Neuronal stem cell (in vitro differentiated cells): Measurements from ENCODE around the gene MEG3.

Experiments used
- DNase-seq: peaks from one replicate; pipeline ENCODE4 v3.0.0-alpha.2; 2013; ENCODE audit warnings: low spot score
- H2AFZ ChIP-seq: one replicate; pipeline ENCODE4 v1.6.1; 2013; ENCODE audit warnings: mild to moderate bottlenecking, low read length, inconsistent platforms
- H2AK5ac ChIP-seq: 2 replicates; pipeline ENCODE4 v1.6.1; 2013; ENCODE audit warnings: low read depth, mild to moderate bottlenecking, inconsistent platforms, low read length, moderate library complexity, mixed read lengths
- H2BK120ac ChIP-seq: 2 replicates; pipeline ENCODE4 v1.6.1; 2013; ENCODE audit warnings: low read depth, mild to moderate bottlenecking, inconsistent platforms, low read length, moderate library complexity, mixed read lengths
- H2BK12ac ChIP-seq: one replicate; pipeline ENCODE4 v1.6.1; 2013; ENCODE audit warnings: low read length, inconsistent platforms
- H2BK15ac ChIP-seq: 2 replicates; pipeline ENCODE4 v1.6.1; 2013; ENCODE audit warnings: mild to moderate bottlenecking, low read length, inconsistent platforms, mixed read lengths
- H2BK5ac ChIP-seq: one replicate; pipeline ENCODE4 v1.6.1; 2013; ENCODE audit warnings: inconsistent platforms, mild to moderate bottlenecking, low read length, moderate library complexity
- H3K14ac ChIP-seq: one replicate; pipeline ENCODE4 v1.6.1; 2013; ENCODE audit warnings: low read length, inconsistent platforms
- H3K18ac ChIP-seq: 2 replicates; pipeline ENCODE4 v1.6.1; 2013; ENCODE audit warnings: low read length, inconsistent platforms
- H3K23ac ChIP-seq: 2 replicates; pipeline ENCODE4 v1.6.1; 2013; ENCODE audit warnings: low read depth, mild to moderate bottlenecking, mixed read lengths, low read length, inconsistent platforms; ENCODE audit not compliant: poor library complexity
- H3K27ac ChIP-seq: replicated peaks from 3 replicates; pipeline ENCODE4 v1.5.1; 2013; ENCODE audit warnings: low read length, inconsistent platforms
- H3K27me3 ChIP-seq, 3 experiments: 2 replicates each; pipeline ENCODE4 v1.6.1; 2013; ENCODE audit warnings: low read length in 3 of 3, mild to moderate bottlenecking in 2 of 3, inconsistent platforms in 1 of 3, low read depth in 1 of 3, mixed read lengths in 1 of 3, moderate library complexity in 1 of 3; ENCODE audit not compliant: control insufficient read depth in 3 of 3, insufficient read depth in 3 of 3
- H3K36me3 ChIP-seq, 2 donors: replicated peaks in 1 of 2; 2 replicates each; pipeline ENCODE4 v1.6.1; 2013; ENCODE audit warnings: low read length in 2 of 2; ENCODE audit not compliant: control insufficient read depth in 2 of 2, insufficient read depth in 2 of 2
- H3K4ac ChIP-seq: 2 replicates; pipeline ENCODE4 v1.6.1; 2013; ENCODE audit warnings: inconsistent platforms, mild to moderate bottlenecking, low read length, moderate library complexity
- H3K4me1 ChIP-seq, 2 donors: 1 replicate in 1 of 2; 2 replicates in 1 of 2; pipeline ENCODE4 v1.6.1; 2013; ENCODE audit warnings: low read length in 2 of 2, low read depth in 1 of 2; ENCODE audit not compliant: control insufficient read depth in 2 of 2, insufficient read depth in 1 of 2
- H3K4me2 ChIP-seq: one replicate; pipeline ENCODE4 v1.6.1; 2013; ENCODE audit warnings: mild to moderate bottlenecking, low read length, inconsistent platforms; ENCODE audit not compliant: insufficient read depth, poor library complexity, severe bottlenecking
- H3K4me3 ChIP-seq, 2 donors: 2 replicates each; pipeline ENCODE4 v1.5.1; 2013; ENCODE audit warnings: low read length in 2 of 2, mild to moderate bottlenecking in 2 of 2, inconsistent platforms in 1 of 2, moderate library complexity in 1 of 2
- H3K79me1 ChIP-seq: one replicate; pipeline ENCODE4 v1.6.1; 2013; ENCODE audit warnings: low read depth, mild to moderate bottlenecking, inconsistent platforms, low read length, moderate library complexity
- H3K9ac ChIP-seq: one replicate; pipeline ENCODE4 v1.6.1; 2013; ENCODE audit warnings: mild to moderate bottlenecking, low read depth, low read length, inconsistent platforms; ENCODE audit not compliant: poor library complexity
- H3K9me3 ChIP-seq, 2 donors: replicated peaks in 1 of 2; 2 replicates each; pipeline versions ENCODE3 to v1.6.1; 2013; ENCODE audit warnings: low read length in 2 of 2, mild to moderate bottlenecking in 2 of 2, inconsistent platforms in 1 of 2, low read depth in 1 of 2, mixed read lengths in 1 of 2, moderate library complexity in 1 of 2; ENCODE audit not compliant: control insufficient read depth in 2 of 2, insufficient read depth in 1 of 2
- H4K8ac ChIP-seq: one replicate; pipeline ENCODE4 v1.6.1; 2013; ENCODE audit warnings: low read depth, mild to moderate bottlenecking, inconsistent platforms, low read length, moderate library complexity
- H4K91ac ChIP-seq: one replicate; pipeline ENCODE4 v1.6.1; 2013; ENCODE audit warnings: low read length, low read depth, mild to moderate bottlenecking, inconsistent platforms; ENCODE audit not compliant: poor library complexity
- WGBS, 2 donors: extraction: QIAGEN DNeasy Blood & Tissue Kit; methylation state at CpG; one replicate each; pipeline ENCODE4 v1.1.7; 2013; ENCODE audit warnings: missing lambda C conversion rate in 2 of 2, mixed read lengths in 1 of 2; ENCODE audit not compliant: insufficient read length in 2 of 2, insufficient replicate concordance in 1 of 2; ENCODE audit errors: extremely low coverage in 2 of 2; 5-methylcytosine and 5-hydroxymethylcytosine counted together

The MEG3 gene

DNA sequence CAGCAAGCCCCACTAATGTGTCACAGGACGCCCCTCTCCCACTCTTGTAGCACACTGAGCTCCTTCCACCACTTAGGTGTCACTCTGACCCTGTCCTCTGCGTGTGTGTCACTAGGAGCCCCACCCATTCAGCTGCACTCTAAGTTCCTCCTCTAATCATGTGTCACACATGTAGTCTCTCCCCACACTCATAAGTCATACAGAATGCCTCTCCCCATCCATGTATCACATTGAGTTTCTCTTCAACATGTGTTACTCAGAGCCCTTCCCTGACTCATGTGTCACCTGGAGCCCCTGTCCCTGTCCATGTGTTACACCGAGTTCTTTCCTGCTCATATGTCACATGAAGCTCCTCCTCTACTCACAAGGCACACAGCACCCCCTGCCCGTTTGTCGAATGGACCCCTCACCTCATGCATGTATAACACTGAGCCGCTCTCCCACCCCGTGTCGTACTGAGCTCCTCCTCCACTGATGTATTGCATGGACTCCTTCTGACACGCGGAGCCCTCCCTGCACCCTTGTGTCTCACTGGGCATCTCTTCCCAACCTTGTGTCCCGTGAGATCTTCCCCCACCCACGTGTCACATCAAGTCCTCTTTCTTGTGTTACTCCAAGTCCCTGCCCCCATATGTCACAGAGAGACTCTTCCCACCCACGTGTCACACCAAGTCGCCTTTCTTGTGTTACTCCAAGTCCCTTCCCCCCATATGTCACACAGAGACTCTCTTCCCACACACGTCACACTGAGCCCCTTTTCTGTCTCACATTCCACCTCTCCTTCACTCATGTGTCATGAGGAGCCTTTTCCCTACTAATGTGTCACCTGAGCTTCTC, 46.6 kb downstream of the MEG3 start:
- Histone ChIP-seq H2BK120ac (no peak overlapping the region), H2AFZ (no peak overlapping the region), H2BK12ac (peak overlapping the region; percentile 4), H3K18ac (peak overlapping the region; percentile 68), H3K4ac (peak overlapping the region; percentile 14), H3K4me3 (no peak overlapping the region), H3K9me3 (peaks cover 0 to 2% of the 10 kb centered on the region in 2 donors), H4K8ac (no peak overlapping the region), H2BK5ac (no peak overlapping the region), H3K36me3 (no peaks in the 10 kb centered on the region), H4K91ac (no peak overlapping the region), H3K79me1 (no peaks in the 10 kb centered on the region), H2AK5ac (peak overlapping the region; percentile 41), H3K27ac (no peak overlapping the region), H3K4me1 (peaks cover 0 to 4% of the 10 kb centered on the region in 2 donors), H3K27me3 (peaks cover 0 to 4% (median 0%) of the 10 kb centered on the region in 3 experiments), H3K9ac (no peak overlapping the region), H3K23ac (no peak overlapping the region), H2BK15ac (peak overlapping the region; percentile 96), H3K14ac (no peak overlapping the region), H3K4me2 (no peak overlapping the region)
- DNase-seq = no peak
- WGBS, 2 donors = no CpG with 5 or more reads among the region's 15 CpGs

DNA sequence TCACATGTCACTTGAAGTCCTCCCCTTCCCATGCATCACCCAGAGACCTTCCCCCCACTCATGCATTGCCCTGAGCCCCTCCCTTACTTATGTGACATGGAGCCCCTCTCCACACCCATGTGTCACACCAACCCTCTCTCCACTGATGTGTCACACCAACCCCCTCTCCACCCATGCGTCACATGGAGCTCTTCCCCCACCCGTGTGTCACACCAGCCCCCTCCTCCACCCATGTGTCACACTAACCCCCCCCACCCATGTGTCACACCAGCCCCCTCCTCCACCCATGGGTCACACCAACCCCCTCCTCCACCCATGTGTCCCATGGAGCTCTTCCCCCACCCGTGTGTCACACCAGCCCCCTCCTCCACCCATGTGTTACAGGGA, 47.2 kb downstream of the MEG3 start:
- Histone ChIP-seq H3K4ac (no peak overlapping the region), H3K14ac (no peak overlapping the region), H2AK5ac (peak overlapping the region; percentile 41), H3K18ac (no peak overlapping the region), H2BK120ac (no peak overlapping the region), H3K4me3 (no peak overlapping the region), H2BK5ac (no peak overlapping the region), H4K91ac (no peak overlapping the region), H3K23ac (no peak overlapping the region), H3K4me2 (no peak overlapping the region), H3K9me3 (peaks cover 0 to 2% of the 10 kb centered on the region in 2 donors), H3K4me1 (peaks cover 0 to 4% of the 10 kb centered on the region in 2 donors), H2AFZ (no peak overlapping the region), H3K27me3 (peaks cover 0 to 4% (median 0%) of the 10 kb centered on the region in 3 experiments), H3K36me3 (no peaks in the 10 kb centered on the region), H2BK15ac (no peak overlapping the region), H3K79me1 (no peaks in the 10 kb centered on the region), H2BK12ac (no peak overlapping the region), H3K9ac (no peak overlapping the region), H3K27ac (no peak overlapping the region), H4K8ac (no peak overlapping the region)
- no CpG with 5 or more reads among the region's 3 CpGs for WGBS, 2 donors
- DNase-seq = no peak

DNA sequence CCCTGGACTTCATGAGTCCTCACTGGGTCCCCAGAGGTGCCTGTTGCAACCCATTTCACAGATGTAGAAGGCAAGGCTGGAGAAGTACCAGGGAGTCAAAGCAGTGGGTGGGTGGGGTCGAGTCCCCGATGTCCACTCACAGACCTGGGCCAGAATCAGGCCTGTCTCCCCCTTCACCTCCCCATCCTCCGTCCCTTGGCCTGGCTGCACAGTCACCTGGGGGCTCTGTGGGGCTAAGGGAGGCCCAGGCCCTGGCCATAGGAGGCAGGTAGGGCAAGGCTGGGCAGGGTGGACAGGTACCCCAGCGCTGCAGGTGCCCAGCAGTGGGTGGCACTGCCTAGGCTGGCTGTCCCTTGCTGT, 48.1 kb downstream of the MEG3 start:
- Histone ChIP-seq H3K9me3 (peaks cover 0 to 2% of the 10 kb centered on the region in 2 donors), H2BK12ac (no peak overlapping the region)
- no CpG with 5 or more reads among the region's 4 CpGs for WGBS, 2 donors

DNA sequence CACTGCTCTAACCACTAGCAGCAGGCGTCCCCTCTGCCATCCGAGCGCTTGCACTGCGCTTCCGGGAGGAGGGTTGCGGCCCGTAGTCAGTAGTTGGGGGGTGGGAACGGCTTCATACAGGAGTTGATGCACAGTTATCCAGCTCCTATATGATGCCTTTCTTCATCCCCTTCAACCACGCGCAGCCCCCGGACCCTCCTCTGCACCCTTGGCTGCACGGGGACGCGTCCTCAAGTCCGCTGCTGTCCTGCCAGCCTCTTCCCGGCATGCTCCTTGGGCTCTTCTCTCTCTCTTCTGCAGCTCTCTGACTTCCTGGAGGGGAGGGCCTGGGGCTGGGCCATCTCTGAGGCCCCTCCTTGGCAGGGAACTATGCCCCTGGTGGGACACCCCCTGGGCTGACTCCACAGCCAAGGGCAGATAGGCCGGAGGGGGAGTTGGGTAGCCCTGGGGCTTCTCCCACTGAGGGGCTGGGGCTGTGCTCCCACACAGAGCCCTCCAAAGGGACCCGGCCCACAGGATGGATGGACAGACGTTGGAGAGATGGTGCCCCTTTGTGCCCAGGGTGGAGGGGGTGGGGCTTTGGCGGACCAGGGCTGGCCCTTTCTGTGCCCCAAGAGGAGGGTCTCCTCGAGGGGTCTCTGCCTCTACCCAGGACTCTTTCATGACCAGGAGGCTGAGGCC, 48.6 kb downstream of the MEG3 start:
- Histone ChIP-seq H2BK120ac (peak overlapping the region; percentile 93), H2AFZ (no peak overlapping the region), H3K27me3 (peaks cover 0 to 4% (median 0%) of the 10 kb centered on the region in 3 experiments), H2BK5ac (no peak overlapping the region), H3K4me2 (no peak overlapping the region), H3K36me3 (no peaks in the 10 kb centered on the region), H3K23ac (no peak overlapping the region), H3K18ac (peak overlapping the region; percentile 88), H2AK5ac (peak overlapping the region; percentile 100), H3K79me1 (no peaks in the 10 kb centered on the region), H3K4ac (peak overlapping the region; percentile 13), H3K9ac (peak overlapping the region; percentile 5), H3K4me1 (peaks cover 0 to 4% of the 10 kb centered on the region in 2 donors), H3K14ac (peak overlapping the region; percentile 65), H2BK12ac (no peak overlapping the region), H3K9me3 (peaks cover 0 to 2% of the 10 kb centered on the region in 2 donors), H4K91ac (no peak overlapping the region), H3K27ac (no peak overlapping the region), H4K8ac (no peak overlapping the region), H2BK15ac (peak overlapping the region; percentile 99), H3K4me3 (no peak overlapping the region)
- DNase-seq = no peak
- no CpG with 5 or more reads among the region's 21 CpGs for WGBS, 2 donors

More for the DNA sequence above, 48.1 kb downstream of the MEG3 start:
- H3K9ac ChIP-seq = peak overlapping the region; percentile 5
- H2BK120ac ChIP-seq = no peak overlapping the region
- peak overlapping the region; percentile 100 for H2AK5ac ChIP-seq
- DNase-seq = no peak
- H3K23ac ChIP-seq = no peak overlapping the region
- no peak overlapping the region for H4K91ac ChIP-seq
- no peak overlapping the region for H4K8ac ChIP-seq
- no peak overlapping the region for H2BK5ac ChIP-seq
- no peak overlapping the region for H2AFZ ChIP-seq
- peak overlapping the region; percentile 99 for H2BK15ac ChIP-seq
- H3K79me1 ChIP-seq = no peaks in the 10 kb centered on the region
- H3K36me3 ChIP-seq = no peaks in the 10 kb centered on the region
- H3K27me3 ChIP-seq = peaks cover 0 to 4% (median 0%) of the 10 kb centered on the region in 3 experiments
- no peak overlapping the region for H3K27ac ChIP-seq
- H3K4me1 ChIP-seq = peaks cover 0 to 4% of the 10 kb centered on the region in 2 donors
- H3K4me2 ChIP-seq = no peak overlapping the region
- no peak overlapping the region for H3K4me3 ChIP-seq
- H3K14ac ChIP-seq = peak overlapping the region; percentile 65
- peak overlapping the region; percentile 88 for H3K18ac ChIP-seq
- no peak overlapping the region for H3K4ac ChIP-seq
